IMR-90 (cell line): ENCODE results near the gene DGKH. TPM values are rescaled to one million over a fixed set of nuclear protein-coding genes. Genes with fewer than 3 reads are reported as not detected.

Source experiments
- ATAC-seq: fragments of 200-7000 bp; cut with Tn5 transposase; 2 replicates; pipeline ENCODE4 v1.9.1; 2020; ENCODE audit warnings: low read depth, mild to moderate bottlenecking, moderate library complexity
- BruUV-seq: library from RNA; stranded (reverse); fragments of 400-500 nt; replicated peaks from 2 replicates; lab custom pipeline; 2021; lab: Mats Ljungman, UMichigan
- CTCF ChIA-PET: fragments of 300-600 bp; formaldehyde crosslinking; extraction: SDS; loops from one replicate; lab custom pipeline; 2021; ENCODE audit warnings: antibody characterized with exemption; lab: Yijun Ruan, JAX
- POLR2A ChIA-PET: fragments of 300-600 bp; sonication (Branson Sonifier 250); formaldehyde crosslinking; loops from one replicate; lab custom pipeline; 2022; ENCODE audit warnings: antibody characterized with exemption; ENCODE audit not compliant: unreplicated experiment; lab: Charles Lee
- DNase-seq: peaks from one replicate; pipeline ENCODE4 v3.0.0; 2013
- H2AFZ ChIP-seq: replicated peaks from 2 replicates; pipeline ENCODE3; 2013; ENCODE audit warnings: low read length, mild to moderate bottlenecking; ENCODE audit not compliant: poor library complexity
- H2AK5ac ChIP-seq: 2 replicates; pipeline ENCODE4 v1.6.1; 2013; ENCODE audit warnings: low read depth, low read length, inconsistent platforms
- H2AK9ac ChIP-seq: replicated peaks from 2 replicates; pipeline ENCODE3; 2013; ENCODE audit warnings: mild to moderate bottlenecking, low read depth, low read length, moderate library complexity; ENCODE audit not compliant: poor library complexity
- H2BK120ac ChIP-seq: 2 replicates; pipeline ENCODE4 v1.6.1; 2013; ENCODE audit warnings: low read depth, low read length, inconsistent platforms
- H2BK15ac ChIP-seq: 3 replicates; pipeline ENCODE4 v1.6.1; 2013; ENCODE audit warnings: low read depth, low read length, inconsistent platforms
- H2BK20ac ChIP-seq: 2 replicates; pipeline ENCODE4 v1.6.1; 2013; ENCODE audit warnings: low read depth, mild to moderate bottlenecking, inconsistent platforms, low read length, moderate library complexity
- H2BK5ac ChIP-seq: 2 replicates; pipeline ENCODE4 v1.6.1; 2013; ENCODE audit warnings: mild to moderate bottlenecking, low read depth, low read length, inconsistent platforms; ENCODE audit not compliant: poor library complexity, severe bottlenecking
- H3K14ac ChIP-seq: replicated peaks from 2 replicates; pipeline ENCODE4 v1.6.1; 2013; ENCODE audit warnings: low read depth, low read length, inconsistent platforms
- H3K18ac ChIP-seq: 2 replicates; pipeline ENCODE4 v1.6.1; 2013; ENCODE audit warnings: low read depth, low read length, control low read depth
- H3K23ac ChIP-seq: 2 replicates; pipeline ENCODE4 v1.6.1; 2013; ENCODE audit warnings: low read depth, low read length, inconsistent platforms
- H3K27ac ChIP-seq: 2 replicates; pipeline ENCODE4 v1.5.1; 2013; ENCODE audit warnings: mild to moderate bottlenecking, control low read depth, low read length; ENCODE audit not compliant: insufficient read depth
- H3K27me3 ChIP-seq: 2 replicates; pipeline ENCODE4 v1.6.1; 2013; ENCODE audit warnings: low read length; ENCODE audit not compliant: control insufficient read depth, insufficient read depth
- H3K36me3 ChIP-seq: 2 replicates; pipeline ENCODE4 v1.6.1; 2013; ENCODE audit warnings: low read length, mixed read lengths; ENCODE audit not compliant: control insufficient read depth, insufficient read depth
- H3K4ac ChIP-seq: 2 replicates; pipeline ENCODE4 v1.6.1; 2013; ENCODE audit warnings: low read depth, low read length, inconsistent platforms
- H3K4me1 ChIP-seq: 2 replicates; pipeline ENCODE4 v1.6.1; 2013; ENCODE audit warnings: low read length, mixed read lengths; ENCODE audit not compliant: control insufficient read depth, insufficient read depth
- H3K4me2 ChIP-seq: 2 replicates; pipeline ENCODE4 v1.6.1; 2013; ENCODE audit warnings: low read depth, mild to moderate bottlenecking, control low read depth, low read length, moderate library complexity
- H3K4me3 ChIP-seq: 2 replicates; pipeline ENCODE4 v1.5.1; 2013; ENCODE audit warnings: low read depth, mild to moderate bottlenecking, control low read depth, low read length, moderate library complexity; ENCODE audit not compliant: insufficient read depth
- H3K56ac ChIP-seq: 2 replicates; pipeline ENCODE4 v1.6.1; 2013; ENCODE audit warnings: low read length, inconsistent platforms; ENCODE audit not compliant: insufficient read depth; ENCODE audit errors: extremely low read depth
- H3K79me1 ChIP-seq, 2 experiments: 2 replicates each; pipeline ENCODE4 v1.6.1; 2013; ENCODE audit warnings: low read length in 2 of 2, inconsistent platforms in 1 of 2, low read depth in 1 of 2
- H3K9ac ChIP-seq: 2 replicates; pipeline ENCODE4 v1.6.1; 2013; ENCODE audit warnings: low read depth, low read length, control low read depth
- H3K9me1 ChIP-seq: 2 replicates; pipeline ENCODE4 v1.6.1; 2013; ENCODE audit warnings: low read length, inconsistent platforms; ENCODE audit not compliant: insufficient read depth
- H3K9me3 ChIP-seq: 2 replicates; pipeline ENCODE4 v1.6.1; 2013; ENCODE audit warnings: low read length; ENCODE audit not compliant: control insufficient read depth, insufficient read depth
- H4K20me1 ChIP-seq: 2 replicates; pipeline ENCODE4 v1.6.1; 2013; ENCODE audit warnings: low read length, inconsistent platforms; ENCODE audit not compliant: insufficient read depth
- H4K5ac ChIP-seq: 2 replicates; pipeline ENCODE4 v1.6.1; 2013; ENCODE audit warnings: mild to moderate bottlenecking, low read depth, low read length, control low read depth
- H4K8ac ChIP-seq, 2 experiments: 2 replicates each; pipeline ENCODE4 v1.6.1; 2013; ENCODE audit warnings: low read depth in 2 of 2, low read length in 2 of 2, control low read depth in 1 of 2, inconsistent platforms in 1 of 2
- H4K91ac ChIP-seq: 2 replicates; pipeline ENCODE4 v1.6.1; 2013; ENCODE audit warnings: low read depth, low read length, inconsistent platforms; ENCODE audit not compliant: insufficient read depth
- BHLHE40 ChIP-seq: fragments of 150-350 bp; IDR thresholded peaks from 2 replicates; pipeline ENCODE4 v1.6.1; 2016; ENCODE audit warnings: mild to moderate bottlenecking, low read depth, low read length
- CTCF ChIP-seq: conservative IDR thresholded peaks from 2 replicates; pipeline ENCODE4 v1.5.1; 2012; ENCODE audit warnings: mild to moderate bottlenecking, low read depth, low read length, improper control_type of control experiment
- ELK1 ChIP-seq: fragments of 150-350 bp; IDR thresholded peaks from 2 replicates; pipeline ENCODE4 v1.6.1; 2016; ENCODE audit warnings: low read depth, mild to moderate bottlenecking, low read length, moderate library complexity, borderline replicate concordance
- FOS ChIP-seq: fragments of 150-350 bp; IDR thresholded peaks from 2 replicates; pipeline ENCODE4 v1.6.1; 2016; ENCODE audit warnings: low read depth, low read length
- MAFK ChIP-seq: IDR thresholded peaks from 2 replicates; pipeline ENCODE4 v1.6.1; 2012; ENCODE audit warnings: low read depth, low read length, improper control_type of control experiment
- MAZ ChIP-seq: IDR thresholded peaks from 2 replicates; pipeline ENCODE4 v1.6.1; 2012; ENCODE audit warnings: low read depth, mild to moderate bottlenecking, low read length, improper control_type of control experiment, moderate library complexity, borderline replicate concordance
- MXI1 ChIP-seq: IDR thresholded peaks from 2 replicates; pipeline ENCODE4 v1.6.1; 2012; ENCODE audit warnings: low read depth, mild to moderate bottlenecking, low read length, moderate library complexity, borderline replicate concordance
- NFE2L2 ChIP-seq: fragments of 150-350 bp; IDR thresholded peaks from 2 replicates; pipeline ENCODE4 v1.6.1; 2016; ENCODE audit warnings: low read depth, mild to moderate bottlenecking, low read length
- POLR2A ChIP-seq: IDR thresholded peaks from 2 replicates; pipeline ENCODE4 v1.6.1; 2012; ENCODE audit warnings: mild to moderate bottlenecking, low read depth, low read length
- RAD21 ChIP-seq: IDR thresholded peaks from 2 replicates; pipeline ENCODE4 v1.6.1; 2012; ENCODE audit warnings: low read length, improper control_type of control experiment
- RCOR1 ChIP-seq: IDR thresholded peaks from 2 replicates; pipeline ENCODE4 v1.6.1; 2012; ENCODE audit warnings: mild to moderate bottlenecking, low read length, improper control_type of control experiment; ENCODE audit not compliant: insufficient replicate concordance
- SMC3 ChIP-seq: fragments of 150-350 bp; IDR thresholded peaks from 2 replicates; pipeline ENCODE4 v1.6.1; 2016; ENCODE audit warnings: low read depth, mild to moderate bottlenecking, antibody characterized with exemption, low read length, moderate library complexity
- USF2 ChIP-seq: fragments of 150-350 bp; IDR thresholded peaks from 2 replicates; pipeline ENCODE4 v1.6.1; 2017; ENCODE audit warnings: mild to moderate bottlenecking, antibody characterized with exemption, low read length, low read depth
- WGBS, 2 experiments: methylation state at CpG; one replicate each; pipeline versions ENCODE4 v1.1.5 to v1.1.7; 2013; ENCODE audit warnings: missing lambda C conversion rate in 2 of 2; ENCODE audit not compliant: insufficient read length in 1 of 2; ENCODE audit errors: extremely low coverage in 2 of 2; 5-methylcytosine and 5-hydroxymethylcytosine counted together
- dilution Hi-C: fragments of 300-500 bp; cut with HindIII; formaldehyde crosslinking; loops from one replicate; pipeline ENCODE4 v1.14.3; 2018; ENCODE audit warnings: low sequenced_read_pairs; ENCODE audit not compliant: unreplicated experiment
- in situ Hi-C: fragments of 300-500 bp; cut with MboI; formaldehyde crosslinking; loops from 3 replicates; pipeline ENCODE4 v1.14.3; 2019; ENCODE audit warnings: low sequenced_read_pairs, inconsistent platforms, mixed read lengths
- intact Hi-C: fragments of 100-400 bp; cut with micrococcal nuclease; formaldehyde crosslinking; loops from 2 replicates; pipeline ENCODE4 v1.10.0; 2022
- polyA plus RNA-seq, 3 experiments: library from polyadenylated mRNA; depleted of rRNA; stranded (reverse); fragments of >200 nt; gene quantifications; 2 replicates each; pipeline ENCODE4 v1.2.3, GENCODE V29; 2012; ENCODE audit warnings: low replicate concordance in 1 of 3
- total RNA-seq: library from RNA; depleted of rRNA; stranded (reverse); fragments of >200 nt; gene quantifications from 2 replicates; pipeline ENCODE4 v1.2.3, GENCODE V29; 2012

DGKH gene
- total and polyA plus RNA-seq, 2 of the 4 experiments (the other 2 are of a cell fraction) = 2.0 to 13.4 TPM

- H2BK120ac ChIP-seq = no peak overlapping the region
- dilution Hi-C loops (no loop called here), in situ Hi-C loops (no loop called here), intact Hi-C loops (loop anchor here (10.0 kb wide), 1 partner anchor 170 kb away; the partner anchor contains the start of gene DGKH)
- no peak overlapping the region for H2AK5ac ChIP-seq
- H2AK9ac ChIP-seq = no peak overlapping the region
- no peak overlapping the region for H3K18ac ChIP-seq
- no peak overlapping the region for H3K56ac ChIP-seq
- H3K9me3 ChIP-seq = no peaks in the 10 kb centered on the region
- H4K91ac ChIP-seq = no peak overlapping the region
- no peak overlapping the region for H3K4me3 ChIP-seq
- H4K20me1 ChIP-seq = no peaks in the 10 kb centered on the region
- no peak overlapping the region for H3K9ac ChIP-seq
- DNase-seq (no peak), ATAC-seq (no peak)
- H3K14ac ChIP-seq = no peak overlapping the region
- no peak overlapping the region for H3K23ac ChIP-seq
- H3K27me3 ChIP-seq = no peaks in the 10 kb centered on the region
- no peak overlapping the region for H3K4ac ChIP-seq
- no peak overlapping the region for H2BK20ac ChIP-seq
- H3K4me1 ChIP-seq = no peaks in the 10 kb centered on the region
- H3K27ac ChIP-seq = no peak overlapping the region
- H2BK5ac ChIP-seq = no peak overlapping the region
- no peaks in the 10 kb centered on the region for H3K79me1 ChIP-seq
- H4K8ac ChIP-seq = no peak overlapping the region
- H3K36me3 ChIP-seq = peaks cover 9% of the 10 kb centered on the region
- H3K9me1 ChIP-seq = no peaks in the 10 kb centered on the region
- H2BK15ac ChIP-seq = no peak overlapping the region
- H3K4me2 ChIP-seq = no peak overlapping the region
- H2AFZ ChIP-seq = no peak overlapping the region
- ChIA-PET POLR2A (no interaction called here), CTCF (no interaction called here)
- no CpG with 5 or more reads among the region's 4 CpGs for WGBS, 2 experiments
- TF ChIP-seq MXI1 (no peak), CTCF (no peak), BHLHE40 (no peak), NFE2L2 (no peak), POLR2A (no peak), ELK1 (no peak), USF2 (no peak), SMC3 (no peak), MAFK (no peak), MAZ (no peak), FOS (no peak), RAD21 (no peak), RCOR1 (no peak)
- H4K5ac ChIP-seq = no peak overlapping the region
- BruUV-seq = no TSS peak
Observed at GRCh38 chr13:42214446-42214845, 166.0 kb downstream of the DGKH start.
